NCI-H748 treated with DMSO at 0.1 percent for 48 hours (cell line): ENCODE results near the gene PLIN3.
"Not testable (repeated sequence)": the region's sequence is repeated elsewhere in the genome, so short reads cannot be mapped to it uniquely, and the experiment has no call there.

ENCODE experiments used
- DNase-seq: peaks from one replicate; lab custom pipeline; 2025; lab: John Stamatoyannopoulos, UW

The PLIN3 gene

DNA sequence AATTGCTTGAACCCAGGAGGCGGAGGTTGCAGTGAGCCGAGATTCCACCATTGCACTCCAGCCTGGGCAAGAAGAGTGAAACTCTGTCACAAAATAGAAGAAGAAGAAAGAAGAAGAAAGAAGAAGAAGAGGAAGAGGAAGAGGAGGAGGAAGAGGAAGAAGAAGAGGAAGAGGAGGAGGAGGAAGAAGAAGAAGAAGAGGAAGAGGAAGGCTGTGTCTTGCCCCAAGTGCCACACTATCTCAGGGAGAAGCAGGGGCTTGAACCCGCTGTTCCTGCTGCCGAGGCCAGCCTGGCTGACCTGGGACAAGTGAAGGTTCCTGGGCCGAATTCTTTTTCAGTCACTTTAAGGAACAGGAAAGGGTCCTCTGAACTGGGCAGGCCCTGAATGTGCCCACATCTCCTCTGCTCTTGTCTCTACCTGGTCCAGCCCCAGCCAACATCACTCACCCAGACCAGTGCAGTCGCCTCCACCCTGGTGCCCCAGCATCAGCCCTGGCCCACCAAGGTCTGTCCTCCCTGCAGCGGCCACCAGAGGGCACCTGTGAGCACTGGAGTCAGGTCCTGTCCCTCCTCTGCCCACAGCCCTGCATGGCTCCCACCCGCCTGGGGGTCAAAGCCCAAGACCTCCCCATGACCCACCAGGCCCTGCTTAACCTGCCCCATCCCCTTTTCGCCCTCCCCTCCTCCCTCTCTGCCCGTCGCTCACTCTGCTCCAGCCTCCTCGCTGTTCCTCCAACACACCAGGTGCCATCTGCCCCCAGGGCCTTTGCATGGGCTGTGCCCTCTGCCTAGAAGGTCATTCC lies 55.9 kb downstream of the PLIN3 start:
- DNase-seq = peak; percentile 1

DNA sequence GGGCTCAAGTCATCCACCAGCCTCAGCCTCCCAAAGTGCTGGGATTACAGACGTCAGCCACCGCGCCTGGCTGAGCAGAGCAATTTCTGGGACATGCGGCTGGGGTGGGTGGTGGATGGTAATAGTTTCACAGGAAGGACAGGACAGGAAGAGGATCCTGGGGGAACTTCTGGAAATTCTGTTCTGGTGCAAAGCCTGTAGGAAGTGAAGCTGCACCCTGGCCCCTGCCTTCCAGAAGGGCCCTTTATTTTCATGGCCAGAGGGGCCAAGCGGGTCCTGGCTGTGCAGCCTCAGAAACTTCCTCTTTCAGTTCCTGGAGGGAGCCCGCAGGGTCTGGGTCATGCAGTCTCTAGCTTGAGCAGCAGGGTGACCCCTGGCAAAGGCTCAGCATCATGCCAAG lies 60.3 kb downstream of the PLIN3 start:
- DNase-seq = no peak

DNA sequence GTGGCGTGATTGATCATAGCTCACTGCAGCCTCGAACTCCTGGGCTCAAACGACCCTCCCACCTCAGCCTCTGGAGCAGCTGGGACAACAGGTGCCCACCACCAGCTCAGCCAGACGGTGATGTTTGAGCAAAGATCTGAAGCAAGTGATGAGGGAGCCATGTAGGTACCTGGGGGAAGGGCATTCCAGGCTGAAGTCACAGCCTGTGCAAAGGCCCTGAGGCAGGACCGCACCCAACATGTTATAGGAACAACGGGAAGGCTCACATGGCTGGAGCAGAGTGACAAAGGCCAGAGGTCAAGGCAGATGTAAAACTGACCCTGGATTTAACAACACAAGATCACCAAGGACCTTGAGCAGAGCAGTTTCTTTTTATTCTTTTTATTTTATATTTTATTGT lies 61.1 kb downstream of the PLIN3 start:
- no peak for DNase-seq

DNA sequence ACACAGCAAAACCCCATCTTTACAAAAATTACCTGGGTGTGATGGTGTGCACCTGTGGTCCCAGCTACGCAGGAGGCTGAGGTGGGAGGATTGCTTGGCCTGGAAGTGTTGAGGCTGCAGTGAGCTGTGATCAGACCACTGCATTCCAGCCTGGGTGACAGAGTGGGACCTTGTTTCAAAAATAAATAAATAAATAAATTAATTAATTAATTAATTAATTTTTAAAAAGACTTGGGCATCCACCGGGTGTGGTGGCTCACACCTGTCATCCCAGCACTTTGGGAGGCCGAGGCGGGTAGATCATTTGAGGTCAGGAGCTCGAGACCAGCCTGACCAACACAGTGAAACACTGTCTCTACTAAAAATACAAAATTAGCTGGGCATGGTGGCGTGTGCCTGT lies 62.3 kb downstream of the PLIN3 start:
- not testable (repeated sequence) for DNase-seq

DNA sequence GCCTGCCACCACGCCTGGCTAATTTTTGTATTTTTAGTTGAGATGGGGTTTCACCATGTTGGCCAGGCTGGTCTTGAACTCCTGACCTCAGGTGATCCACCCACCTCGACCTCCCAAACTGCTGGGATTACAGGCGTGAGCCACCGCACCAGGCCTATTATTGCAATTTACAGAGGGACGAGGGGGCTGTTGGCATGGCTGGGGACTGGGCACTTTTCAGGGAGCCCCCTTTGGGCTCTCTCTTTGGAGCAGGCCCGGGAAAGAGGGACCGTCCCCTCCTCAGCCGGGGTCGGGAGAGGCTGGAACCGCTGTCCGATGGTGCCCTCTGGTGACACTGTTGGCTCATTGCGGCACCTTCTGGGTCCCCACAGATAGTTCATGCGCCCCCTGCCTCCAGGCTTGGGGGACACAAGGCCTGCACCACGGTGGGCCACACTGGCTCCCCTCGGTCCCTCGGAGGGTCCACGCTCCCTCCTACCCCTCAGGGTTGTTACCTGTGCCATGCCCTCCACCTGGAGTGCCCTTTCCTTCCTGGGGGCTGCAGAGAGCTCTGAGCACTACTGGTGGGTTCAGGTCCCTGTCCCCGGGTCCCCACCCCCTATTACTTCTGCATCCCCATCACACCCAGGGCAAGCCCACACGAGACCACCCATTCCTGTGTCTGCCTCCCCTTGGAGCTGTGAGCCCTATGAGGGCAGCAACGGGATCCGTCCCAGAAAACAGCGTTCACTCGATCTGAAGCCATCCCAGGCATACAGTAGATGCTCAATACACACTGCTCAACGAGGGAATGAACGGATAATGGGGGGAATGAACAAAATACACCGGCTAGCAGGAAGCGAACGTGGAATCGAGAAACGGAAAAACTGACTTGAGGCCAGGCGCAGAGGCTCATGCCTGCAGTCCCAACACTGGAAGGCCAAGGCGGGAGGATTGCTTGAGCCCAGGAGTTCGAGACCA lies 63.5 kb downstream of the PLIN3 start:
- peak; percentile 0 for DNase-seq

DNA sequence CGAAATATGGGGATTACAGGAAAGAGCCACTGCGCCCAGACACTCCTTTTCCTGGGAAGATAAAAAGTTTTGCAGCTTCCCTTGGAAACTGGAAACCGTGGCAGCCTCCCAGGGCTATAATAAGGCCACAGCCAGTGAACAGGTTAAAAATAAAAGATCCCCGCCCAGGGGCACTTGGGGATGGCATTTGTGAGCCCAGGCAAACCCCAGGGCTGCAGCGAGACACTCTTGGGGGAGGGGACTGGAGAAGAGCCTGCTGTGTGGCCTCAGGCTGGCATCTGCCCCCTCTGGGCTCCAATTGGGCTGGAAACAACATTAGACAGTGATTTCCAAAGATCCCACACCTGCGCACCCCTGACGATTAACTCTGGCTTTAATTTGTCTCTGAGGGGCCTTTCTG lies 64.8 kb downstream of the PLIN3 start:
- DNase-seq = no peak

DNA sequence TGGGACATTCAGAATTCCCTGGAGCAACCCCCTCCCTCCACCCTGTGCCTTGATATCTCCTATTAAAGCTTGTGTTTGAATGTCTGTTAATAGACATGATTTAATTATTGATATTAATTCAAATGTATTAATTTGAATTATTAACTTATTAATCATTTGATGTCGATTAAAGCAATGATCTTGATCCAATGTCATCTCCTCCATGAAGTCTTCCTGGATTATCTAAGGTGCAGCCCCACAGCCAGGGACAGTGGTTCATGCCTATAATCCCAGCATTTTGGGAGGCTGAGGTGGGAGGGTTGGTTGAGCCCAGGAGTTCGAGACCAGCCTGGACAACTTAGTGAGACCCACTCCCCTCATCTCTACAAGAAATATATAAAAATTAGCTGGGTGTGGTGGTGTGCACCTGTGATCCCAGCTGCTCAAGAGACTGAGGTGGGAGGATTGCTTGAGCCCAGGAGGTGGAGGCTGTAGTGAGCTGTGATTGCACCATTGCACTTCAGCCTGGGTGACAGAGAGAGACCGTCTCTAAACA lies 66.3 kb downstream of the PLIN3 start:
- no peak for DNase-seq

DNA sequence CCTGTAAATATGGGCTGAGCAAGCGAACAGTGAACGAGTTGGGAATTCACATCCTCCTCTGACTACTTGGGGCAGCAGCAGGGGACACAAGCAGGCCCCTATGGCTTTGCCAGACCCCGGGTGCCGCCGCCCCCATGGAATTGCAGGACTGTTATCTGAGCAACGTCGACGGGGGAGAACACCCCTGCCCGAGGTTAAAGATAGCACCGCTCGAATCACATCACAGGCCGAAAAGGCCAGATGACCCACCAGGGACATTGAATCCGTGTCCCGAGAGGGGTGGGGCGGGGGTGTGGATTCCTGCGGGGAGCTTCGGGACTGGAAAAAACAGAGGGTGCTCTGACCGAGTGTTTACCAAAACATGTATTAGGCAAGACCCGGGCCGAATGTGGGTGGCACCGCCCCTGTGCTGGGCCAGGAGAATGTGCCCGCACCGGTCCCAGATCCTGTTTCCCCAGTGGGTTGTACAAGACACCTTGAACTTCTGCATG lies 66.8 kb downstream of the PLIN3 start:
- DNase-seq = no peak

DNA sequence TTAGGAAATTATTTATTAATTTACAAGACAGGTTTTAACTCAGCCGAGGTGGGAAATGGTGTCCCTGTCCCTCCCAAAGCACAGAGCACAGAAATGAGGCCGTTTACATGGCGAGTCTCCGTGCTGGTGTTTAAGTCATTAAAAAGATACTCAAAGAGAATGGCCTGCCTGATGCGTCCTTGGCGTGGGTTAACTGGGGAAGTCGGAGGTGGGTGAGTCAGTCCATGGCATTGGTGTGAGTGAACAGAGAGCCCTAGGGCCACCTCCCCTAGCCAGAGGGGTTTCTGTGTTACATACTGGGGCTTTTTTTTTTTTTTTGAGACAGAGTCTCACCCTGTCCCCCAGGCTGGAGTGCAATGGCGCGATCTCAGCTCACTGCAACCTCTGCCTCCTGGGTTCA lies 72.1 kb downstream of the PLIN3 start:
- DNase-seq = no peak

DNA sequence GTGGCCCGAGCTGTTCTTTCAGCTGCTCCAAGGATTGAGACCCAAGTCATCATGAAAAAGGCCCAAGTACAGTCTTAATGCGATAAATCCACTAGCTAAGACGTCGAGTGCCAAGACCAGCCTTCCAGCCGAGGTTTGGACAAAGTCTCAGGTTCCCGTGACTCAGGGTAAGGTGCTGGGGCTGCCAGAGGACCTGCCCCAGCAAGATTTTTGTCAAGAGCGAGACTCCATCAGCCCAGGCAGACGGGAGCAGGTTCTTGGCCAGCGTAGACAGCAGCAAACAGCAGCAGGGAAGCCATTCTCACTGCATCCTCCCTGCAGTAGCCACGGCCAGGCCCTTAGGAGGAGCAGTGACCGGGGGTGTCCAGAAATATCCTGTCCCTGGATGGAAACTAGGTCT lies 72.5 kb downstream of the PLIN3 start:
- DNase-seq = no peak

DNA sequence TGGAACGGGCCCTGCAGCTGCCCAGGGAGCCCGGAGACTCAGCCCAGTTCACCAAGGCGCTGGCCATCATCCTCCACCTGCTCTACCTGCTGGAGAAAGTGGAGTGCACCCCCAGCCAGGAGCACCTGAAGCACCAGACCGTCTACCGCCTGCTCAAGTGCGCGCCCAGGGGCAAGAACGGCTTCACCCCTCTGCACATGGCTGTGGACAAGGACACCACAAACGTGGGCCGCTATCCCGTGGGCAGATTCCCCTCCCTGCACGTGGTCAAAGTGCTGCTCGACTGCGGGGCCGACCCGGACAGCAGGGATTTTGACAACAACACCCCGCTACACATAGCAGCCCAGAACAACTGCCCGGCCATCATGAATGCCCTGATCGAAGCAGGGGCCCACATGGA lies 74.2 kb downstream of the PLIN3 start:
- DNase-seq = not testable (repeated sequence)

DNA sequence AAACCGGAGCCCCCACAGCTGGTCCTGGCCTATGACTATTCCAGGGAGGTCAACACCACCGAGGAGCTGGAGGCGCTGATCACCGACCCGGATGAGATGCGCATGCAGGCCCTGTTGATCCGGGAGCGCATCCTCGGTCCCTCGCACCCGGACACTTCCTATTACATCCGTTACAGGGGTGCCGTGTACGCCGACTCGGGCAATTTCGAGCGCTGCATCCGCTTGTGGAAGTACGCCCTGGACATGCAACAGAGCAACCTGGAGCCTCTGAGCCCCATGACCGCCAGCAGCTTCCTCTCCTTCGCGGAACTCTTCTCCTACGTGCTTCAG lies 74.6 kb downstream of the PLIN3 start:
- DNase-seq = not testable (repeated sequence)

DNA sequence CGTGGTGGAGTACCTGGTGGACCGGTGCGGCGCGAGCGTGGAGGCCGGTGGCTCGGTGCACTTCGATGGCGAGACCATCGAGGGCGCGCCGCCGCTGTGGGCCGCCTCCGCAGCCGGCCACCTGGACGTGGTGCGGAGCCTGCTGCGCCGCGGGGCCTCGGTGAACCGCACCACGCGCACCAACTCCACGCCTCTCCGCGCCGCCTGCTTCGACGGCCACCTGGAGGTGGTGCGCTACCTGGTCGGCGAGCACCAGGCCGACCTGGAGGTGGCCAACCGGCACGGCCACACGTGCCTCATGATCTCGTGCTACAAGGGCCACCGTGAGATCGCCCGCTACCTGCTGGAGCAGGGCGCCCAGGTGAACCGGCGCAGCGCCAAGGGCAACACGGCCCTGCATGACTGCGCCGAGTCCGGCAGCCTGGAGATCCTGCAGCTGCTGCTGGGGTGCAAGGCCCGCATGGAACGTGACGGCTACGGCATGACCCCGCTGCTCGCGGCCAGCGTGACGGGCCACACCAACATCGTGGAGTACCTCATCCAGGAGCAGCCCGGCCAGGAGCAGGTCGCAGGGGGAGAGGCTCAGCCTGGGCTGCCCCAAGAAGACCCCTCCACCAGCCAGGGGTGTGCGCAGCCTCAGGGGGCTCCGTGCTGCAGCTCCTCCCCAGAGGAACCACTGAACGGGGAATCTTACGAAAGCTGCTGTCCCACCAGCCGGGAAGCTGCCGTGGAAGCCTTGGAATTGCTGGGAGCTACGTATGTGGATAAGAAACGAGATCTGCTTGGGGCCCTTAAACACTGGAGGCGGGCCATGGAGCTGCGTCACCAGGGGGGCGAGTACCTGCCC lies 75.2 kb downstream of the PLIN3 start:
- DNase-seq = not testable (repeated sequence)

DNA sequence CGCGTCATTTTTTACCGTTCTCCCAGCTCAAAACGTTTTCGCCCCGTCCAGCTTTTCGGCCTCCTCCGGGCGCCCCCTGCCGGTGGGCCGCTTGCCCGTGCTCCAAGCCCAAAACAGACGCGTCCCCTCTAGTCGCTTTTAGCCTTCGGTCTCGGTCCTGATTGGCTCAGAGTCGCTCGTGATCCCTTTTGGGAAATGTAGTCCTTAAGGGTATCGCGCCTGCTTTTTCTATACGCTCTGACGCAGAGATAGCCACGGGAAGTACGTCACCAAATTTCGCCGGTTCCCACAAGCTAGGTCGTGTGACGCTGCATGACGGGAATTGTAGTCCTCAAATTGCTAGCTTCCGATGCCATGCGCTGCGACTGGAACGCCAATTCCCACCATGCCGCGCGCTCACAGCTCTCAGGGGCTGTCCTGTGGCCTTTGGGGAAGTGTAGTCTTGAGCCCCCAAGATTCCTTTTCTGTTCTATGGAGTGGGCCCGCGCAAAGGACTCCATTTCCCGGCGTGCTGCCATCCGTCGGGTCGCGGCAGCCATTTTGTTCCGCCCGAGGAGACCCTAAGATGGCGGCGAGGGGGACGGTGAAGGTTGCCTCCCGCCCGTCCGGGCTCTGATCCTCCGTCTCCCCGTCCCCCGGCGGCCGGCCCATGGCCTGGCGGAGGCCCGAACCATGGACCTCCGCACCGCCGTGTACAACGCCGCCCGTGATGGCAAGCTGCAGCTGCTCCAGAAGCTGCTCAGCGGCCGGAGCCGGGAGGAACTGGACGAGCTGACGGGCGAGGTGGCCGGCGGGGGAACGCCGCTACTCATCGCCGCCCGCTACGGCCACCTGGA lies 76.1 kb downstream of the PLIN3 start, which contains the start of gene FEM1A:
TSS of gene FEM1A (plus strand) at position 552 of the 836 bp plus-strand sequence. CDS start at position 673, 121 bp downstream.
- DNase-seq = peak; percentile 96
